ENCODE results near the gene RHBDL1.

- TF ChIP-seq CTCF (IDR thresholded peaks at IDR 0.05) = no peak
- no peak for TF ChIP-seq EP300 (IDR thresholded peaks at IDR 0.05)
These were observed 27.9 kb downstream of the RHBDL1 start for GRCh38 chr16:703406-703805.
